Naive B cell (primary cell): ENCODE results near the gene FRMD3. TPM values are rescaled to one million over a fixed set of nuclear protein-coding genes. Genes with fewer than 3 reads are reported as not detected.

Source experiments
- ATAC-seq, 2 donors: fragments of 150-1000 bp; cut with Tn5 transposase; 2 replicates each; pipeline ENCODE4 v1.10.0; 2021; ENCODE audit warnings: low read depth in 2 of 2, mild to moderate bottlenecking in 2 of 2, moderate library complexity in 2 of 2
- DNase-seq: peaks from one replicate; pipeline ENCODE4 v3.0.0; 2022
- H3K27ac Mint-ChIP-seq, 6 donors: one replicate each; pipeline ENCODE4 v1.8.0; 2020 to 2022; ENCODE audit warnings: mild to moderate bottlenecking in 6 of 6, mixed read lengths in 6 of 6, moderate library complexity in 5 of 6, inconsistent platforms in 2 of 6
- H3K27me3 Mint-ChIP-seq, 3 donors: one replicate each; pipeline ENCODE4 v1.8.0; 2021 to 2022; ENCODE audit warnings: mixed read lengths in 3 of 3, mild to moderate bottlenecking in 1 of 3
- H3K36me3 Mint-ChIP-seq, 2 donors: one replicate each; pipeline ENCODE4 v1.8.0; 2020 to 2022; ENCODE audit warnings: mixed read lengths in 2 of 2, inconsistent platforms in 1 of 2, mild to moderate bottlenecking in 1 of 2
- H3K4me1 Mint-ChIP-seq, 3 donors: one replicate each; pipeline ENCODE4 v1.8.0; 2020 to 2022; ENCODE audit warnings: mixed read lengths in 3 of 3, inconsistent platforms in 1 of 3, mild to moderate bottlenecking in 1 of 3, moderate library complexity in 1 of 3
- H3K4me3 Mint-ChIP-seq, 8 donors: one replicate each; pipeline ENCODE4 v1.8.0; 2020 to 2022; ENCODE audit warnings: mild to moderate bottlenecking in 8 of 8, mixed read lengths in 8 of 8, moderate library complexity in 8 of 8, inconsistent platforms in 2 of 8
- H3K9me3 Mint-ChIP-seq, 7 donors: one replicate each; pipeline ENCODE4 v1.8.0; 2020 to 2022; ENCODE audit warnings: mixed read lengths in 7 of 7, mild to moderate bottlenecking in 5 of 7, inconsistent platforms in 2 of 7, moderate library complexity in 1 of 7
- polyA plus RNA-seq, 6 donors: library from polyadenylated mRNA; unstranded; fragments of 300-500 nt; fragmentation: Illumina TruSeq; gene quantifications; one replicate each; pipeline ENCODE4 v1.2.3, GENCODE V29; 2021; ENCODE audit warnings: low read depth in 6 of 6

The FRMD3 gene
- polyA plus RNA-seq, 6 donors from 2014 or later = 0.36 to 3.0 (median 1.4) TPM; not detected in 1

DNA sequence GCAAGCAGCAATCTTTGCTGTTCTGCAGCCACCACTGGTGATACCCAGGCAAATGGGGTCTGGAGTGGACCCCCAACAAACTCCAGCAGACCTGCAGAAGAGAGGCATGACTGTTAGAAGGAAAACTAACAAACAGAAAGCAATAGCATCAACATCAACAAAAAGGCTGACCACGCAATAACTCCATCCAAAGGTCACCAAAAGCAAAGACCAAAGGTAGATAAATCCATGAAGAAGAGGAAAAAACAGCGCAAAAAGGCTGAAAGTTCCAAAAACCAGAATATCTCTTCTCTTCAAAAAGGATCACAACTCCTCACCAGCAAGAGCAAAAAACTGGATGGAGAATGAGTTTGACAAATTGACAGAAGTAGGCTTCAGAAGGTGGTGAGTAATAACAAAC is 23.4 kb downstream of the FRMD3 start:
- Mint-ChIP-seq H3K36me3 (no peaks in the 10 kb centered on the region), H3K27me3 (peaks cover 0 to 21% (median 12%) of the 10 kb centered on the region in 3 donors), H3K4me3 (no peak overlapping the region), H3K9me3 (peaks cover 0 to 7% (median 2%) of the 10 kb centered on the region in 7 donors), H3K4me1 (peaks cover 8 to 14% (median 14%) of the 10 kb centered on the region in 3 donors), H3K27ac (no peak overlapping the region)
- DNase-seq = no peak
- ATAC-seq = no peak

DNA sequence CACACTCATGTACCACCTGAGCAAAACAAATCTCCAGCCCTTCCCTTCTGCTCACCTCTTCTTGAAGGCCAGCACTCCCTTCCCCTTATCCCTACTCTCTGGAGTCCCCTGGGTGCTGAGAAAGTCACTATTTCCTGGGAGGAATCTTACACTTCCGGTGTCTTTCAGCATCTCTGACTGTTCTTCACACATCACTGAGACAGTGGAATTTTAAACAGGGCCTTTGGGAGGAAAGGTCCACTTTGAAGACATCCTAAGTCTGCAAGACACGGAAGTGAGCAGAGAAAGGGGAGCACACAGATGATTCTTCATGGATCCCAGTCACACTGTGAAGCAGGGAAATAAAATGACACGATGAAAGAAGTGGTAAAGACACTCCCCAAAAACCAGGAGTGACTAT is 25.6 kb downstream of the FRMD3 start:
- ATAC-seq (no peak), DNase-seq (no peak)
- H3K9me3 Mint-ChIP-seq = peaks cover 0 to 4% (median 0%) of the 10 kb centered on the region in 7 donors
- H3K27ac Mint-ChIP-seq = no peak overlapping the region
- H3K36me3 Mint-ChIP-seq = no peaks in the 10 kb centered on the region
- no peak overlapping the region for H3K4me3 Mint-ChIP-seq
- H3K27me3 Mint-ChIP-seq = peaks cover 4 to 21% (median 12%) of the 10 kb centered on the region in 3 donors
- peaks cover 1 to 4% (median 3%) of the 10 kb centered on the region in 3 donors for H3K4me1 Mint-ChIP-seq

DNA sequence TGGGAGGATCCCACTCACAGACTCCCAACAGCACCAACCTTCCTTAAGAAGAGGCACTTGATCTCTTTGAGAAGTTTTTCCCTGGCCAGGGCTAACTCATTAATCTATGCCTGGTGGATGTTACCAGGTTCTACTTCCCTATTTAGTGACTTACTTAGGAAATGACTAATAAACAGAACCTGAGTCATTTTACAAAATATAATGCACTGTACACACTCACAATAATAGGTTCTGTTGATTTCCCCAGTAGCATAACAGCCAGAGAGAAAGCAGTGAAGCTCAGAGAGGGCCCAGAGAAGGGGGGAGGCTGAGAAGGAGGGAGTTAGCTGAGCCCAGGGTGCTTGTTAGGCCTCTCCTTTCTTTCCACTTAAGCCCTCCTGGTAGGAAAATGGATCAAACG is 27.1 kb downstream of the FRMD3 start:
- H3K27ac Mint-ChIP-seq = no peak overlapping the region
- no peaks in the 10 kb centered on the region for H3K36me3 Mint-ChIP-seq
- ATAC-seq (no peak), DNase-seq (no peak)
- H3K4me3 Mint-ChIP-seq = no peak overlapping the region
- no peaks in the 10 kb centered on the region for H3K4me1 Mint-ChIP-seq
- H3K27me3 Mint-ChIP-seq = peaks cover 4 to 14% (median 12%) of the 10 kb centered on the region in 3 donors
- peaks cover 0 to 4% (median 0%) of the 10 kb centered on the region in 7 donors for H3K9me3 Mint-ChIP-seq

DNA sequence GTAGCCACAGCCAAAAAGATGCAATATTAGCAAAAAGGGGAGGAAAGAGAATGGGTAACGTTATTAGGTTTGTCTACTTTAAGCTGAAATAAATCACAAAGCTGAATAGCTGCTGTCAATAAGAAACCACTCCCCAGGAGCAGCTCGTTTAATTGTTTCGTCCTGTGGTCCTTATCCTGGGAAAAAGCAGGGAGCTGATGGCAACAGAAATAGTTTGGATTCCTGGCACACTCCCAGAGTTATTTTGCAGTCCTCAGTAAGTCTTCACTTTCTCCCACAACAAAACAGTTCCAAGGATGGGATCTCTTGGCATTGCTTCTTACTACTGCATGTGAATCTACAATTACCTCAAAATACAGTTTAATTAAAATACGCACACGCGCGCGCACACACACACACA is 28.8 kb downstream of the FRMD3 start:
- Mint-ChIP-seq H3K36me3 (no peaks in the 10 kb centered on the region), H3K9me3 (peaks cover 0 to 2% (median 0%) of the 10 kb centered on the region in 7 donors), H3K4me3 (no peak overlapping the region), H3K4me1 (no peaks in the 10 kb centered on the region), H3K27me3 (peaks cover under 1 to 4% (median under 1%) of the 10 kb centered on the region in 3 donors), H3K27ac (no peak overlapping the region)
- no peak for ATAC-seq
- no peak for DNase-seq

DNA sequence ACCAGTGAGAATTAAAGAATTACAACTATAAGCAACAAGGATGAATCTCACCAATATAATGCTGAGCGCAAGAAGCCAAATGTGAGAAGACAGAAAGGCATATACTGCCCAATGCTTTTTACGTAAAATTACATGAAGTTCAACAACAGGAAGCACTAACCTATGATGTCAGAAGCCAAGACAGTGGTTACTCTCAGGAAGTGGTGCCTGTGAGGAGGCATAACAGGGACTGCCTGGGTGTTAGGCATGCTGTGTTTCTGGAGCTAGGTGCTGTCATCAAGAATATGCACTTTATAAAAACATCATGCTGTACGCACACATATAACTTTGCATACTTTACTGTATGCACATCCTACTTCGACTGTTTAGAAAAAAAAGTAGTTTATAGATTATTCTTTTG is 30.1 kb downstream of the FRMD3 start:
- no peak for ATAC-seq
- Mint-ChIP-seq H3K4me3 (no peak overlapping the region), H3K27me3 (peaks cover 0 to 4% (median 0%) of the 10 kb centered on the region in 3 donors), H3K36me3 (no peaks in the 10 kb centered on the region), H3K4me1 (no peaks in the 10 kb centered on the region), H3K9me3 (peaks cover 0 to 2% (median 0%) of the 10 kb centered on the region in 7 donors), H3K27ac (no peak overlapping the region)
- DNase-seq = no peak

DNA sequence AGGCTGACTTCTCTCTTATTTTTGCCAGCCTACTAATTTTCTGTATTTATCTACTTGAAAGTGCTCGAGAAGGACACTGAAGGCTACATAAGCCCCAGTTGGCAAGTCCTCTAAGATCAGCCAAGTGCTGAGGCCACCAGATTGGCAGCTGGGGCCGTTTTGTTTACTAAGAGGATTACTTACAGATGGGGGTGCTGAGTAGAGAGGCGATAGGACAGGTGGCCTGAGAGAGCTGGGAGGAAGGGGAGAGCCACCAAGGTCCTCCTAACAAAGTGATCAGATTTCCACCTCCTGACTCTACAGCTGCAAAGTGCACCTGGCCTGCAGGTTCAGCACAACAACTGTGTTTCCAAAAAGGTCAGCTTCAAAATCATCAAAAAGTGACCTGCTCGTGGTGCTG is 32.9 kb downstream of the FRMD3 start:
- Mint-ChIP-seq H3K4me3 (no peak overlapping the region), H3K4me1 (no peaks in the 10 kb centered on the region), H3K36me3 (no peaks in the 10 kb centered on the region), H3K27ac (no peak overlapping the region), H3K27me3 (peaks cover 0 to 4% (median 0%) of the 10 kb centered on the region in 3 donors), H3K9me3 (no peaks in the 10 kb centered on the region)
- no peak for DNase-seq
- no peak for ATAC-seq

DNA sequence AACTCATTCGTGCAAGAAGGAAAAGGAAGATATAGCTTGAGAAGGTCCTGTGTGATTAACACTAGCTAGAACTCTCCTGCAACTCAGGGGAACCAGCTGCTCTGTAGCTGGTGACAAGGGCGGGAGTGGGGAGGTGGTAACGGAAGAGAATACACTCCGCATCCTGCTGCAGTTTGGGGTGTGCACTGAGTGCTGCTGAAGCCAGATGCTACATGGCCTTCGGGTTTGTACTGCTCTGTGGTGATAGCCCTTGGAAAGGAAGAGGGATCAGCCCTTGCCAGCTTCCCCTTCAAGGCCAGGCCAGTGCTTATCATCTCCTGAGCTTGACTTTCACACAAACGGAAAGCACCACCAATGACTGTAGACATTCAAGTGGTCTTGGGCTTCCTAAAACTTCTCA is 34.3 kb downstream of the FRMD3 start:
- no peak for DNase-seq
- no peaks in the 10 kb centered on the region for H3K9me3 Mint-ChIP-seq
- H3K36me3 Mint-ChIP-seq = no peaks in the 10 kb centered on the region
- no peak overlapping the region for H3K4me3 Mint-ChIP-seq
- ATAC-seq = no peak
- no peaks in the 10 kb centered on the region for H3K4me1 Mint-ChIP-seq
- H3K27ac Mint-ChIP-seq = no peak overlapping the region
- no peaks in the 10 kb centered on the region for H3K27me3 Mint-ChIP-seq

DNA sequence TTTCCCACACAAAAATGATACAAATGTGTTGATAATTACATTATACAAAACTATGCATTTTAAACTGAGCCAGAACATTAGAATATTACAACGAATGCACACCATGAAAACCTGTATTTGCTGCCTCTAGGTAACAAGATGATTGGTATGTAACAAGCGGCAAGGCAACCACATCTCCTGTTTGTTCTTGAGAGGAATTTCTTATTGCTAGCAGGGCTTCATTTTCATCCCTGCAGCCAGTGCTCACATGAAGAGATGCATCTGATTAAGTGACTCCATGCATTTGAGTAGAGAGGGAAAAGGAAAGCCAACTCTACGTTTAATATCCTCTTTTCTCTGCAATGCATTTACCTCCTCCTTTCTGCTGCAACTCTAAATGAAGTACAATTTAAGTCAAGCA is 36.6 kb downstream of the FRMD3 start:
- no peak overlapping the region for H3K4me3 Mint-ChIP-seq
- no peaks in the 10 kb centered on the region for H3K36me3 Mint-ChIP-seq
- no peak for DNase-seq
- H3K4me1 Mint-ChIP-seq = no peaks in the 10 kb centered on the region
- no peak overlapping the region for H3K27ac Mint-ChIP-seq
- no peak for ATAC-seq
- H3K27me3 Mint-ChIP-seq = no peaks in the 10 kb centered on the region
- no peaks in the 10 kb centered on the region for H3K9me3 Mint-ChIP-seq

DNA sequence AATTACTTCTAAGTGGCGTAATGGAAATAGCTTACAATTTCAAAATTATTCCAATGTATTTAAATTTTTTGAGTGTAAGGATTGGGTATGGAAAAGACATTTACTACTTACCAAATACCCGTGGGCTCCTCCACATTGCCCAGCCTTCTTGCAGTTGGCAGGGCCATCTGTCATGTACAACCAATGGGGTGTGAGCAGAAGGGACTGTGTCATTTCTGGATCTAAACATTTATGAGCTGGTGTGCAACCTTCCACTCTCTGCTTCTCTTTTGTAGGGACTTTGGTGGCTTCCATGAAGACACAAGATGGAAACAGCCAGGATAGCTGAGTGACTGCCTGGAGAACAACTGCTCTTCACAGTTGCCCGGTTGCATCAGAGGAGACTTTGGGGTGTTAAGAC is 40.8 kb downstream of the FRMD3 start:
- ATAC-seq (no peak), DNase-seq (no peak)
- peaks cover 0 to 3% (median 0%) of the 10 kb centered on the region in 3 donors for H3K4me1 Mint-ChIP-seq
- no peak overlapping the region for H3K27ac Mint-ChIP-seq
- peaks cover 0 to 5% of the 10 kb centered on the region in 2 donors for H3K36me3 Mint-ChIP-seq
- no peaks in the 10 kb centered on the region for H3K9me3 Mint-ChIP-seq
- peaks cover 0 to 12% (median 9%) of the 10 kb centered on the region in 3 donors for H3K27me3 Mint-ChIP-seq
- H3K4me3 Mint-ChIP-seq = no peak overlapping the region

DNA sequence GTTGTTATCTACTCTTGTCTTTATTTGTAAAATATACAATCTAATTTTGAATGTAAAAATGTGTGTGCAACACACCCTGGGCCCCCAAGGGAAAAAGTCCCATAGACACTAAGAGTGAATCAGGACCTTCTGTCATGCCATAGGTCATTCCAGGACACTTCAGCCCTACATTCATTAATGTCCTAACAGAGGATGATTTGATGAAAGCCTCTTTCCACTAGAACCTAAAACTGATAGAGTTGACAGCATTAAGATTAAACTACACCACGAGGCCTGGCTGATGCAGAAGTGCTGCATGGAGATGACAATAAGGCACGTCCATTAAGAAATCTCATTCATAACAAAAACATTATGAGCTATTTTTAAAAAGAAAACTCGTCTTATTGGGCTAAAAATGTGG is 46.2 kb downstream of the FRMD3 start:
- Mint-ChIP-seq H3K9me3 (peaks cover 0 to 7% (median 2%) of the 10 kb centered on the region in 7 donors), H3K4me1 (peaks cover 0 to 3% (median 0%) of the 10 kb centered on the region in 3 donors), H3K27me3 (peaks cover 0 to 12% (median 11%) of the 10 kb centered on the region in 3 donors), H3K4me3 (no peak overlapping the region), H3K27ac (no peak overlapping the region), H3K36me3 (peaks cover 4 to 7% of the 10 kb centered on the region in 2 donors)
- DNase-seq = no peak
- ATAC-seq = no peak

DNA sequence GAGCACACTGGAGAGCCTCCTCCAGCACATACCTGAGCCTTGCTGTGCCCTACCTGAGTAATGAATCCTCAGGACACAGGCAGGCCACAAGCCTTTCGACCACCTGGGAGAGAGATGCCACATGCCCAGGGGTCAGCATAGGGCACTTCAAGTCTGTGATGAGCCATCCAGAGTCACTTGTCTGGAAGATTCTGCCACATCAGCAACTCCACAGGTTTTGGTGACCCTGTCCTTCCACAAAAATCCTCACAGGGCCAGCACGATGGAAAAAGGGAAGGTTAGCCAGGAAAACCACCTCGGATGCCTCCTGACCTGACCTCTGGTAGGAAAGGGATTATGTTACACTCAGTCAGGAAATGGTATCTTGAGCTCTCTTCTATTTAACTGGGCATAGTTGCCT is 46.8 kb downstream of the FRMD3 start:
- Mint-ChIP-seq H3K4me1 (peaks cover 0 to 3% (median 0%) of the 10 kb centered on the region in 3 donors), H3K36me3 (peaks cover 4 to 7% of the 10 kb centered on the region in 2 donors), H3K4me3 (no peak overlapping the region), H3K27ac (no peak overlapping the region), H3K9me3 (peaks cover 0 to 7% (median 2%) of the 10 kb centered on the region in 7 donors), H3K27me3 (peaks cover 0 to 12% (median 11%) of the 10 kb centered on the region in 3 donors)
- ATAC-seq = no peak
- DNase-seq = no peak

DNA sequence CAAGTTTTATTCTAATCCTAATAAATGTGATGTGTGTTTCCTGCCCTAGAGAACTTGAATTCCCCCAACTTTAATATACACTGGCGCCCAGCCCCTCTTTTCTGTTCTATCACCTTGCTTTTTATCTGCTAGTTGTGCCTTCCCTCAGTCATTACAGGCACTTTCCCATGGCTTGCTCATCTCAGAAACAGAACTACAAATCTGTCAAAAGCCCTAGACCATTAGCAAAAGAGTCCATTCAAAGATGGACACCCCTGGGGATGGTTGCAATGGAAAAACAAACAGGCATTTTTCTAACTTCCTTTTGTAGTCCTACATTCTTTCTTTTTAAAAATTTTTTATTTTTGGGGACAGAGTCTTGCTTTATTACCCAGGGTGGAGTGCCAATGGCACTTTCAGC is 48.2 kb downstream of the FRMD3 start:
- peaks cover 0 to 3% (median 0%) of the 10 kb centered on the region in 3 donors for H3K4me1 Mint-ChIP-seq
- ATAC-seq = no peak
- no peak overlapping the region for H3K4me3 Mint-ChIP-seq
- peaks cover 4 to 7% of the 10 kb centered on the region in 2 donors for H3K36me3 Mint-ChIP-seq
- peaks cover 0 to 7% (median 2%) of the 10 kb centered on the region in 7 donors for H3K9me3 Mint-ChIP-seq
- DNase-seq = no peak
- no peak overlapping the region for H3K27ac Mint-ChIP-seq
- H3K27me3 Mint-ChIP-seq = peaks cover 0 to 11% (median 8%) of the 10 kb centered on the region in 3 donors

DNA sequence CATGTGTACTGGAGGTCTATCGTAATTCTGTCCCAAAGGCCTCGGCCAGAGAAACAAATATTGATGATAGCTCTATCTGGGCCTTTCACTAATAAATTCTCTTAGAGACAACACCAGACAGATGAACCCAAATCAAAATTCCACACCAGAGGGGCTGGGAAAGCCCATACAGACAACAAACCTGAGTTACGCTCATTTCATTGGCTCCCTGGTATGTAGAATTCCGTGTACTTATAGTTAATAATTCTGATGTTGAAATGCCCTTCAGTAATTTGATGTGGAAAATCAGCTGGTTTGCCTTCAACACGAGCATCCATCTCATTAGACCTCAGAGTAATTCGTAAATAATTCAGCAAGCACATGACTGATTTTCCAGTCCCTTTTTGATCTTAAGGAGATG is 53.2 kb downstream of the FRMD3 start:
- ATAC-seq (no peak), DNase-seq (no peak)
- no peaks in the 10 kb centered on the region for H3K36me3 Mint-ChIP-seq
- no peaks in the 10 kb centered on the region for H3K4me1 Mint-ChIP-seq
- H3K27me3 Mint-ChIP-seq = no peaks in the 10 kb centered on the region
- no peak overlapping the region for H3K27ac Mint-ChIP-seq
- H3K4me3 Mint-ChIP-seq = no peak overlapping the region
- H3K9me3 Mint-ChIP-seq = peaks cover 0 to 15% (median 4%) of the 10 kb centered on the region in 7 donors

DNA sequence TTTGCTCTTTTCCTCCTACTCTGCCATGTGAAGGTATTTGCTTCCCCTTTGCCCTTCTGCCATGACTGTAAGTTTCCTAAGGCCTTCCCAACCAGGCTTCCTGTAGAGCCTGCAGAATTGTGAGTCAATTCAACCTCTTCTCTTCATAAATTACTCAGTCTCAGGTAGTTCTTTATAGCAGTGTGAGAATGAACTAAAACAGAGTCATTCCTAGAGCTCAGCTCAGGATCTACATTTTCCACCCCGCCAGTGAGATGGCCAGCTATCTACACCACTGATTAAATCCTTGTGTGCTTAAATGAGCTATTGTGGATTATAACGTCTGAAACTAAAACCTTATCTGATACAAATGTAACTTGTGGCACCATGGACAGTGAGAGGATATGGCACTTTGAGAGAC is 55.0 kb downstream of the FRMD3 start:
- no peak for ATAC-seq
- no peaks in the 10 kb centered on the region for H3K27me3 Mint-ChIP-seq
- H3K9me3 Mint-ChIP-seq = peaks cover 3 to 15% (median 8%) of the 10 kb centered on the region in 7 donors
- H3K4me1 Mint-ChIP-seq = no peaks in the 10 kb centered on the region
- no peak for DNase-seq
- H3K27ac Mint-ChIP-seq = no peak overlapping the region
- peaks cover 0 to 9% of the 10 kb centered on the region in 2 donors for H3K36me3 Mint-ChIP-seq
- H3K4me3 Mint-ChIP-seq = no peak overlapping the region

DNA sequence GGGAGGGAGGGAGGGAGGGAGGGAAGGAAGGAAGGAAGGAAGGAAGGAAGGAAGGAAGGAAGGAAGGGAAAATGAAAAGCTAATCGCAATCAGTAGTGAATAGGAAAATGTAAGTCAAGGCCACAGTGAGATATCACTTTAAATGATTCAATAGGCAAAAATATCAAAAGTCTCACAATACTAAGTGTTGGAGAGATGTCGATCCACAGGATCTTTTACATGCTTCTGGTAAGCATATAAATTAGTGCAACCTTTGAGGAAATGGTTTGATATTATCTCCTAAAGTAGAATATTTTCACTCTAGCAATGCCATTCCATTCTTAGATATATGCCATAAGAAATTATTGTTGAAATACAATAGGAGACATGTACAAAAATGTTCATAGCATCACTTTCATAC is 58.4 kb downstream of the FRMD3 start:
- peaks cover 0 to 25% of the 10 kb centered on the region in 2 donors for H3K36me3 Mint-ChIP-seq
- no peaks in the 10 kb centered on the region for H3K4me1 Mint-ChIP-seq
- H3K4me3 Mint-ChIP-seq = no peak overlapping the region
- ATAC-seq (no peak), DNase-seq (no peak)
- no peaks in the 10 kb centered on the region for H3K27me3 Mint-ChIP-seq
- peaks cover 5 to 22% (median 14%) of the 10 kb centered on the region in 7 donors for H3K9me3 Mint-ChIP-seq
- no peak overlapping the region for H3K27ac Mint-ChIP-seq
